HFFc6 (cell line): ENCODE results near the gene PLXNB2. TPM values are rescaled to one million over a fixed set of nuclear protein-coding genes. Genes with fewer than 3 reads are reported as not detected.

Source experiments
- DNase-seq: peaks from one replicate; pipeline ENCODE4 v3.0.0-alpha.2; 2018
- H3K27ac Mint-ChIP-seq: 2 replicates; pipeline ENCODE4 v1.8.0; 2020; ENCODE audit warnings: mild to moderate bottlenecking, mixed read lengths
- H3K27me3 Mint-ChIP-seq: 2 replicates; pipeline ENCODE4 v1.8.0; 2021; ENCODE audit warnings: mild to moderate bottlenecking, moderate library complexity, mixed read lengths; ENCODE audit not compliant: insufficient read depth
- H3K36me3 Mint-ChIP-seq: 2 replicates; pipeline ENCODE4 v1.8.0; 2021; ENCODE audit warnings: low read depth, mixed read lengths
- H3K4me1 Mint-ChIP-seq: 2 replicates; pipeline ENCODE4 v1.8.0; 2020; ENCODE audit warnings: low read depth, mixed read lengths
- H3K4me3 Mint-ChIP-seq: 2 replicates; pipeline ENCODE4 v1.8.0; 2020; ENCODE audit warnings: mild to moderate bottlenecking, moderate library complexity, mixed read lengths
- H3K9me3 Mint-ChIP-seq: 2 replicates; pipeline ENCODE4 v1.8.0; 2020; ENCODE audit warnings: mild to moderate bottlenecking, mixed read lengths
- CTCF ChIP-seq: fragments of 200-600 bp; sonication (generic); IDR thresholded peaks from 2 replicates; pipeline ENCODE4 v1.5.0; 2021; ENCODE audit warnings: antibody characterized with exemption, mild to moderate bottlenecking
- total RNA-seq, 6 experiments: library from RNA; stranded (reverse); fragmentation: NEBNext Ultra II Directional; extraction: Animal tissue kit (Norgen Biotek cat#: 25700); gene quantifications; 2 replicates in 1 of 6; 3 replicates in 5 of 6; pipeline ENCODE4 v1.2.3, GENCODE V29; 2021

PLXNB2 gene
- total RNA-seq, 6 experiments from 2014 or later, result 280 to 370 (median 291) TPM

GRCh38 chr22:50318356-50318697 is 10.9 kb upstream of the PLXNB2 start:
- H3K27me3 Mint-ChIP-seq, result peaks cover 1% of the 10 kb centered on the region
- no peaks in the 10 kb centered on the region for H3K9me3 Mint-ChIP-seq
- no peaks in the 10 kb centered on the region for H3K4me1 Mint-ChIP-seq
- no peak overlapping the region for H3K4me3 Mint-ChIP-seq
- DNase-seq, result no peak
- no peak overlapping the region for H3K27ac Mint-ChIP-seq
- H3K36me3 Mint-ChIP-seq, result no peaks in the 10 kb centered on the region
- TF ChIP-seq CTCF, result 0 out of 2 replicates have a peak, but pooled peaks have one; percentile 8

GRCh38 chr22:50317674-50318073 is 10.2 kb upstream of the PLXNB2 start:
- Mint-ChIP-seq H3K27me3 (peaks cover 1% of the 10 kb centered on the region), H3K9me3 (no peaks in the 10 kb centered on the region), H3K27ac (no peak overlapping the region), H3K36me3 (no peaks in the 10 kb centered on the region), H3K4me3 (no peak overlapping the region), H3K4me1 (no peaks in the 10 kb centered on the region)
- DNase-seq, result no peak
- no peak for TF ChIP-seq CTCF

GRCh38 chr22:50317178-50317577 is 9.7 kb upstream of the PLXNB2 start:
- H3K4me3 Mint-ChIP-seq, result no peak overlapping the region
- H3K4me1 Mint-ChIP-seq, result no peaks in the 10 kb centered on the region
- H3K9me3 Mint-ChIP-seq, result no peaks in the 10 kb centered on the region
- peaks cover 1% of the 10 kb centered on the region for H3K27me3 Mint-ChIP-seq
- TF ChIP-seq CTCF, result no peak
- H3K27ac Mint-ChIP-seq, result no peak overlapping the region
- H3K36me3 Mint-ChIP-seq, result no peaks in the 10 kb centered on the region
- no peak for DNase-seq

GRCh38 chr22:50316114-50317065 is 8.9 kb upstream of the PLXNB2 start:
- Mint-ChIP-seq H3K36me3 (no peaks in the 10 kb centered on the region), H3K9me3 (no peaks in the 10 kb centered on the region), H3K27me3 (peaks cover 1% of the 10 kb centered on the region), H3K27ac (no peak overlapping the region), H3K4me1 (no peaks in the 10 kb centered on the region), H3K4me3 (no peak overlapping the region)
- no peak for TF ChIP-seq CTCF
- DNase-seq, result no peak

GRCh38 chr22:50315289-50316113 is 8.1 kb upstream of the PLXNB2 start:
- peaks cover 1% of the 10 kb centered on the region for H3K27me3 Mint-ChIP-seq
- TF ChIP-seq CTCF, result no peak

More at GRCh38 chr22:50315289-50316113, 8.1 kb upstream of the PLXNB2 start:
- Mint-ChIP-seq H3K36me3 (no peaks in the 10 kb centered on the region), H3K9me3 (no peaks in the 10 kb centered on the region), H3K4me3 (no peak overlapping the region), H3K27ac (no peak overlapping the region), H3K4me1 (no peaks in the 10 kb centered on the region)
- no peak for DNase-seq
